ENCODE data around the gene OAT. TPM values are rescaled to one million over a fixed set of nuclear protein-coding genes. Genes with fewer than 3 reads are reported as not detected.

Gene OAT
- total RNA-seq, 2 experiments from 2014 or later: 25.3 to 28.0 TPM

GRCh38 chr10:124357561-124357885 lies 61.2 kb downstream of the OAT start:
- POLR2A ChIA-PET: no interaction called here
- peaks cover 1% of the 10 kb centered on the region for H3K36me3 Mint-ChIP-seq
- H3K27me3 Mint-ChIP-seq: peaks cover 7% of the 10 kb centered on the region
- ATAC-seq (ENCODE audit: low read depth): no peak
- no peak overlapping the region for H3K4me3 Mint-ChIP-seq
- H3K4me1 Mint-ChIP-seq: peaks cover 11% of the 10 kb centered on the region
- no peak for DNase-seq
- H3K9me3 Mint-ChIP-seq: peaks cover 2% of the 10 kb centered on the region
- no peak overlapping the region for H3K27ac Mint-ChIP-seq

- H3K9me3 Mint-ChIP-seq: peaks cover 2% of the 10 kb centered on the region
- ATAC-seq (ENCODE audit: low read depth): no peak
- H3K36me3 Mint-ChIP-seq: peaks cover 1% of the 10 kb centered on the region
- DNase-seq: no peak
- POLR2A ChIA-PET: no interaction called here
- peaks cover 7% of the 10 kb centered on the region for H3K27me3 Mint-ChIP-seq
- no peak overlapping the region for H3K27ac Mint-ChIP-seq
- no peak overlapping the region for H3K4me3 Mint-ChIP-seq
- peaks cover 11% of the 10 kb centered on the region for H3K4me1 Mint-ChIP-seq
Measured at GRCh38 chr10:124356701-124357560, 61.8 kb downstream of the OAT start.

GRCh38 chr10:124354411-124355382 lies 64.0 kb downstream of the OAT start:
- H3K4me1 Mint-ChIP-seq: peaks cover 11% of the 10 kb centered on the region
- no peaks in the 10 kb centered on the region for H3K9me3 Mint-ChIP-seq
- peak overlapping the region; percentile 84 for H3K4me3 Mint-ChIP-seq
- peak; percentile 92 for ATAC-seq (ENCODE audit: low read depth)
- H3K27ac Mint-ChIP-seq: peak overlapping the region; percentile 85
- peaks cover 8% of the 10 kb centered on the region for H3K27me3 Mint-ChIP-seq
- POLR2A ChIA-PET: no interaction called here
- peak; percentile 55 for DNase-seq
- peaks cover 1% of the 10 kb centered on the region for H3K36me3 Mint-ChIP-seq

GRCh38 chr10:124353896-124354295 lies 64.8 kb downstream of the OAT start:
- H3K4me3 Mint-ChIP-seq: peak overlapping the region; percentile 84
- no peak for DNase-seq
- POLR2A ChIA-PET: no interaction called here

GRCh38 chr10:124353091-124353815 lies 65.5 kb downstream of the OAT start:
- ATAC-seq (ENCODE audit: low read depth) (no peak), DNase-seq (no peak)
- Mint-ChIP-seq H3K27ac (no peak overlapping the region), H3K4me3 (no peak overlapping the region), H3K4me1 (peaks cover 11% of the 10 kb centered on the region), H3K27me3 (peaks cover 8% of the 10 kb centered on the region), H3K9me3 (no peaks in the 10 kb centered on the region), H3K36me3 (no peaks in the 10 kb centered on the region)
- POLR2A ChIA-PET: no interaction called here

More at GRCh38 chr10:124353896-124354295, 64.8 kb downstream of the OAT start:
- Mint-ChIP-seq H3K36me3 (no peaks in the 10 kb centered on the region), H3K9me3 (no peaks in the 10 kb centered on the region), H3K27ac (no peak overlapping the region), H3K27me3 (peaks cover 8% of the 10 kb centered on the region), H3K4me1 (peaks cover 11% of the 10 kb centered on the region)
- no peak for ATAC-seq (ENCODE audit: low read depth)

GRCh38 chr10:124351481-124352220 lies 67.1 kb downstream of the OAT start:
- Mint-ChIP-seq H3K27me3 (peaks cover 3% of the 10 kb centered on the region), H3K36me3 (no peaks in the 10 kb centered on the region), H3K9me3 (no peaks in the 10 kb centered on the region), H3K4me3 (no peak overlapping the region), H3K4me1 (peaks cover 11% of the 10 kb centered on the region), H3K27ac (no peak overlapping the region)
- POLR2A ChIA-PET: no interaction called here
- no peak for ATAC-seq (ENCODE audit: low read depth)
- no peak for DNase-seq

- no peak for DNase-seq
- H3K4me1 Mint-ChIP-seq: peaks cover 11% of the 10 kb centered on the region
- ATAC-seq (ENCODE audit: low read depth): no peak
- no peak overlapping the region for H3K27ac Mint-ChIP-seq
- no peaks in the 10 kb centered on the region for H3K36me3 Mint-ChIP-seq
- H3K4me3 Mint-ChIP-seq: no peak overlapping the region
- no peaks in the 10 kb centered on the region for H3K9me3 Mint-ChIP-seq
- POLR2A ChIA-PET: no interaction called here
- peaks cover 3% of the 10 kb centered on the region for H3K27me3 Mint-ChIP-seq
Measured at GRCh38 chr10:124350806-124351205, 67.9 kb downstream of the OAT start.

- Mint-ChIP-seq H3K27me3 (peaks cover 3% of the 10 kb centered on the region), H3K27ac (no peak overlapping the region), H3K4me1 (peaks cover 5% of the 10 kb centered on the region), H3K36me3 (no peaks in the 10 kb centered on the region), H3K9me3 (no peaks in the 10 kb centered on the region), H3K4me3 (no peak overlapping the region)
- POLR2A ChIA-PET: no interaction called here
- DNase-seq: no peak
- ATAC-seq (ENCODE audit: low read depth): no peak
Measured at GRCh38 chr10:124349996-124350280, 68.8 kb downstream of the OAT start.

- Mint-ChIP-seq H3K27ac (no peak overlapping the region), H3K9me3 (no peaks in the 10 kb centered on the region), H3K4me3 (no peak overlapping the region), H3K36me3 (no peaks in the 10 kb centered on the region), H3K27me3 (peaks cover 3% of the 10 kb centered on the region), H3K4me1 (peaks cover 2% of the 10 kb centered on the region)
- no peak for ATAC-seq (ENCODE audit: low read depth)
- POLR2A ChIA-PET: no interaction called here
- no peak for DNase-seq
Measured at GRCh38 chr10:124349231-124349995, 69.3 kb downstream of the OAT start.

- no peak overlapping the region for H3K4me3 Mint-ChIP-seq
- ATAC-seq (ENCODE audit: low read depth): no peak
- no peaks in the 10 kb centered on the region for H3K9me3 Mint-ChIP-seq
- H3K27ac Mint-ChIP-seq: no peak overlapping the region
- DNase-seq: no peak
- POLR2A ChIA-PET: no interaction called here
- H3K36me3 Mint-ChIP-seq: no peaks in the 10 kb centered on the region
- peaks cover 3% of the 10 kb centered on the region for H3K27me3 Mint-ChIP-seq
- H3K4me1 Mint-ChIP-seq: no peaks in the 10 kb centered on the region
Measured at GRCh38 chr10:124348801-124349200, 69.9 kb downstream of the OAT start.

GRCh38 chr10:124347956-124348355 lies 70.8 kb downstream of the OAT start:
- H3K36me3 Mint-ChIP-seq: no peaks in the 10 kb centered on the region
- no peaks in the 10 kb centered on the region for H3K9me3 Mint-ChIP-seq
- H3K27ac Mint-ChIP-seq: no peak overlapping the region
- DNase-seq (no peak), ATAC-seq (ENCODE audit: low read depth) (no peak)
- no peak overlapping the region for H3K4me3 Mint-ChIP-seq
- POLR2A ChIA-PET: no interaction called here
- peaks cover 3% of the 10 kb centered on the region for H3K27me3 Mint-ChIP-seq
- H3K4me1 Mint-ChIP-seq: peaks cover 1% of the 10 kb centered on the region

Data from activated naive CD8-positive, alpha-beta T cell treated with anti-CD3 and anti-CD28 coated beads, Interleukin-2, amount 10 ng/mL, durations not matched to agents 7 days and 5 days (primary cell).